ENCODE results near the gene SH3RF1.
A peak's percentile ranks its signal among the peaks of the same experiment; 100 is the strongest.
"Not testable (repeated sequence)": the region's sequence is repeated elsewhere in the genome, so short reads cannot be mapped to it uniquely, and the experiment has no call there.

Gene SH3RF1

DNA sequence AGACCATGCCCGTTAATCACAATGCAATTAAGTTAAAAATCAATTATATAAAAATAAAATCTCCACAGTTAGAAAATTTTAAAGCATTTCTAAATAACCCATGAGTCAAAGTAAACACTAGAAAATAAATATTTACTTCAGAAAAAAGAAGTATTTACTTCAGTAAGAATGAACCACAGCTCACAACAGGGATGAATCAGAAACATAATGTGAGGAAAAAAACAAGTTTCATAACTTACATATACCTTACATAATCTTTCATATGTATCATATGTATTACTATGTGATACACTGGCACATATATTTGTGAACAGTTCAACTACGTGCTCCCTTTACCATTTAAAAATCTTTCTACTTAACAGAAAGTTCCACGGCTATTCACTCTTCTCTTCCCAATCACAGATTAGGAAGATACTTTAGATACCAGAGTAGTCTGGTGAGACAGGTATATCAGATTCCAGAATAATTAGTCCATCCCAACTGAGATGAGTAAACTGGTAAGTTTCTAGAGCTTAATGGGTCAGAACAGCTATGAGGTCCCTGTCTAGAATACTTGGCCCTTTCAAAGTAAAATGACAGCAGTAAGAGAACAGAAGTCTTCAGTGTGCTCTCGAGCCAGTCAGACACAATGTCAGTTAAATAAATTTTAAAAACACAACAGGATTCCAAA, 70.3 kb downstream of the SH3RF1 start:
- no peak for DNase-seq (ENCODE audit: low spot score)

DNA sequence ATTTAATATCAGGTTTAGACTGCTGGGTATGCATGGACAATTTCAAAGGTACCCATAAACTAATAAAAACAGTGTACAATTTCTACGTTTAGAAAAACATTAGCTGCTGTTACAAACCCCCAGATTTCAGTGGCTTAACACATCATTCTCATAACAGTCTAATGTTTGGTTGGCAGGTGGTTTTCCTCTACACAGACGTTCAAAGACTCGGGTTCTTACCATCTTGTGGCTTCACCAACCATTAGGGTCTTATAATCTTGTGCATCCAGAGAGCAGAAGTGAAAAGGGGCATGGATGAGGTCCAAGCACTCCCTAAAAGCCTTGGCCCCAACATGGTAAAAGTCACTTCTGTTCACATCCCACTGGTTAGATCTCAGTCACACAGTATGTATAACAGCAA, 71.6 kb downstream of the SH3RF1 start:
- no peak for DNase-seq (ENCODE audit: low spot score)

DNA sequence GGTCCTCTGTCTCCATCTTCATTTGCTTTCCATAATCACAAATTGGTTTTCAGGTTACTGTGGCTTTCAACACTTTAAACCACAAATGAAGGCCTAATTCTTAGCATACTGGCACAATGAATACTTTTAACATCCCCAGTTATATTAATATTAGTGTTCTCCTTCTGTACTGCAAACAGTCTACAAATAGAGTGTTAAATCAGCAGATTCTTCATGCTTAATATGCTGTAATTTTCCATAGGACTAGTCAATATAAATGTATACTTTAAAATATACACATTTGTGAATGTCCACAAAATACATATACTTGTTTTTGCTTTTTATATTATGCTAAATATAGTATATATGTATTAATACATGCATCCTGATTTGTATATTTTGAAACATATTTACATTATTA, 72.6 kb downstream of the SH3RF1 start:
- DNase-seq (ENCODE audit: low spot score) = no peak

- DNase-seq (ENCODE audit: low spot score) = not testable (repeated sequence)
Observed at GRCh38 chr4:169197206-169197605, 73.5 kb downstream of the SH3RF1 start.

DNA sequence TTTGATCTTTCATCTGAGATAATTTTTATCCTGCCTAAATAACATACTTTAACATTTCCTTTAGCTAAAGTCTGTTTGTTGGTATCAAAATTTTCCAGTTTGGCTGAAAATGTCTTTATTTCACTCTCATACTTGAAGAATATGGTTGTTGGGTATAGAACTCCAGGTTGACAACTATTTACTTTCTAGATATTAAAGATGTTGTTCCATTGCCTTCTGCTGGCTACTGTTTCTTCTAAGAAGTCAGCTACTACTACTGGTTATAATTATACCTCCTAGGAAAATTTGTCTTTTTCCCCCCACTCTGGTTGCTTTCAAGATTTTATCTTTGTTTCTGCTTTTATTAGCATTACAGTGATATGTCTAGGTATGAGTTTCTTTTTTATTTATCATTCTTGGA, 75.7 kb downstream of the SH3RF1 start:
- no peak for DNase-seq (ENCODE audit: low spot score)

DNA sequence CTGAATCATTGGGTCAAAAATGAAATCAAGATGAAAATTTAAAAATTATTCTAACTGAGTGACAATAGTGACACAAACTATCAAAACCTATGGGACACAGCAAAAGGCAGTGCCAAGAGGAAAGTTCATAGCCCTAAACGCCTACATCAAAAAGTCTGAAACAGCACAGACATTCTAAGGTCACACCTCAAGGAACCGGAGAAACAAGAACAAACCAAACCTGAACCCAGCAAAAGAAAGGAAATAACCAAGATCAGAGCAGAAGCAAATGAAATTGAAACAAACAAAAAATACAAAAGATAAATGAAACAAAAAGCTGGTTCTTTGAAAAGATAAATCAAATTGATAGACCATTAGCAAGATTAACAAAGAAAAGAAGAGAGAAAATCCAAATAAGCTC, 80.8 kb downstream of the SH3RF1 start:
- not testable (repeated sequence) for DNase-seq (ENCODE audit: low spot score)

- no peak for DNase-seq (ENCODE audit: low spot score)
Observed at GRCh38 chr4:169189372-169189771, 81.4 kb downstream of the SH3RF1 start.

GRCh38 chr4:169188204-169188603, 82.6 kb downstream of the SH3RF1 start:
- DNase-seq (ENCODE audit: low spot score) = no peak

GRCh38 chr4:169185133-169185956, 85.4 kb downstream of the SH3RF1 start:
- no peak for DNase-seq (ENCODE audit: low spot score)

DNA sequence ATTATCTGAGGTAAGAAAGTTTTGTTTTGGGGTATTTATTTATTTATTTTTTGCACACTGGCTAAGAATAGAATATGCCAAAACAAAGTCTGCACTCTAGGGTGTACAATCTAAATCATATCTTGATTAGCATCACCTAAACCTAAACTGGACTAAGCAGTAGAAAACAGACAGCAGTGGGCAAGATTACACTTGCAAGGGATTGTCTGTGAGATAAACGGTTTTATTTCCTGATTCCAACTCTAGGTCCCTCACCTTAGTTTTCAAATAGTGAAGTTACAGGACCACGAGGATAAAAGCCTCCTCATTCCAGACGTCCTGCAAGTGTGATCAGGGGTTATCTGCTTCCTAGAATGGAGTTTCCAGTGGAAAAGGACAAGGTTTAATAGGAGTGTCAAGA, 86.1 kb downstream of the SH3RF1 start:
- DNase-seq (ENCODE audit: low spot score) = no peak

DNA sequence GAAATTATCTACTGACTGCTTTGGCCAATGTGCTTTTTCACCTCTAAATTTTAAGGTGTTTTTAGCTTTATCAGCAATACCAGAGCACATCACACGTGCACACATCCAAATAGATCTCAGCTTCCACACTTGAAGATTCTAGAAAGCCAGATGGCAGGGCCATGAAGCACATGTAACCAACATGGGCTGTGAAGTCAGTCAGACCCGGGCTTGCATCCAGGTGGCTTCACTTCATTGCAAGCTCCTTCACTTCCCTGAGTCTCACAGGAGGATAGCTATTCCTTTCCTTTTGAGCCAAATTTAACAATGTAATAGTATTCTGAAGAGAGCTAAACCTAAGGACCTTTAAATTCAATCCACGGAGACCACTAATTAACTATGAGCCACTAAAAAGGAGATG, 86.5 kb downstream of the SH3RF1 start:
- DNase-seq (ENCODE audit: low spot score) = no peak

DNA sequence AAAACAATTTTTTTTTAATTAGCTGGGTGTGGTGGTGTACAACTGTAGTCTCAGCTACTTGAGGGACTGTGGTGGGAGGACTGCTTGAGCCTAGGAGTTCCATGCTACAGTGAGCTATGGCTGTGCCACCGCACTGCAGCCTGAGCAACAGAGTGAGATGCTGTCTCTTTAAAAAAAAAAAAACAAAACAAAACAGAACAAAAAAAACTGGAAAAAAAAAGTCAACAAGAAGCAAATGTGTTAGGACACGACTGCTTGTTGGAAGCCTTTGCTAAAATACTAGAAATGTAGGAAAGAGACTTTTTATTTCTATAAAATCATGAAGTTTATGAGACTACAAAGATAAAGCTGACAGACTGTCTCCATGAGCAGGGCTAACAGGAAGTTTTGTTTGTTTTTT, 87.2 kb downstream of the SH3RF1 start:
- DNase-seq (ENCODE audit: low spot score) = no peak

DNA sequence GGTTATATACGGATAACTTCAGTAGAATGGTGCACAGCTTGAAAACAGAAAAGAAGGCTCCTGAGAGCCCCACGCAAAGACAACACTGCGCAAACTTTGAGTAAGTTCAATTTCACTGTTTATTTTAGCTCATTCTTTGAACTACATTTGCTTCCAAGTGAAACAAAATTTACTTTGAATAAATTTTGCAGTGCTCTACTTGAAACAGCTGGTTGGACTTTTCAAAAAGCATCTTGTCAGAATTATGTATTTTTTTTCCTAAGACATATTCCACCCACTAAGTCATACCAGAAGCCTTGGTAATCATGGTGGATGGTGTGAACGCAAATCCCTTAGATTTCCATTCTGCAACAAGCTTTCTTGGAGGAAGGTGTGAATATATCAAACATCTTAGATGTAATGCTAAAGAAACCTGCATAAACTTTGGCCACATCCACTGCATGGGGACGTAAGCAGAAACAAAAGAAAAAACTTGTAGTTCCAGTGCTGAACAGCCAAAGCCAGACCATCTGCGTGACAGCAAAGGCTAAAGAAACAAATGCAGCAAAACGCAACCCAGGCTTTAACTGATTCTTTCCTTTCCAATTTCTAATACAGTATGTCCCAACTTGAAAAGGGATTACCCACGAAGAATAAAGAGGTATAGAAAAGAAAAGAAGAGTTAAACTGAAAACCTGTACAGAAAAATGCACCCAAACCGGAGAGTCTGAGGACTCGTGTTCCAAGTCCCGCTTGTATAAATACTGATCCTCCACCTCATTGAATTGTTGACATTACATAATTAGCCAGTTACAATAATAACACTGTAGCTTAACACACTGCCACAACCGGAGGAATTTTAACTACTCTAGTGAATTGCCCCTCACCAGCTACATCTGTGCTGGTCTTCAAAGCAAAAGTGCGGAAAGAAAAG, 90.9 kb downstream of the SH3RF1 start:
- no peak for DNase-seq (ENCODE audit: low spot score)

GRCh38 chr4:169178092-169178491, 92.7 kb downstream of the SH3RF1 start:
- not testable (repeated sequence) for DNase-seq (ENCODE audit: low spot score)

DNA sequence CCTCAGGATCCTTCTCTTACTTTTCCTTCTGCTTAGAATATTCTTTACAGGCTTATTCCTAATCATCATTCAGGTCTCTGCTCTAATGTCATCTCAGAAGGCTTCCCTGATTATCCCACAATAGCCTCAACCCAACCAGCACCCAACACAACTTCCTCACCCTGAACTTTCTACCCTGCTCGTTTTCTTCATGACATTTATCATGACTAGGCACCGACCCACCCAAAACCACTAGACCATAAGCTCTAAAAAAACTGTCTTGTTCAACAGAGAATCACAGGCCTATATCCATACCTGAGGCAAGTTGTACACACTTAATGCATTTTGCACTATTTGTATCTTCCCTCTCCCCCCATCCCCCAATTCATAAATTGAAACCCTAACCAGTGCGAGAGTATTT, 95.3 kb downstream of the SH3RF1 start:
- no peak for DNase-seq (ENCODE audit: low spot score)

DNA sequence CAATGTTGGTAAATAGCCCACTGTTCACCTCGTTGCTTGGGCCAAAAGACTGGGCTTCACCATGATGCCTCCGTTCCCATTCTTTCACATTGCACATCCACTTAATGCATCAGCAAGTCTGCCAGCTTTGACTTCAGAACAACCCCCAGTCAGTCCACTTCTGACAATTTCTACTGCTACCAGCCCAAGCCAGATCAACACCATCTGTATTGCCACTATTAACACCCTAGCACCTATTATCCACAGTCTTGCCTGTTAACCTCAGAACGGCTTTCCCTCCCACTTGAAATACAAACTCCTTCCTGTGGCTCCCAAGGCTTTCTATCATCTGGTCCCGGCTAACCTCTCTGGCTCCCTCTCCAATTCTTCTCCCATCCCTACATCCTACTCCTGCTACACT, 95.7 kb downstream of the SH3RF1 start:
- DNase-seq (ENCODE audit: low spot score) = no peak

DNA sequence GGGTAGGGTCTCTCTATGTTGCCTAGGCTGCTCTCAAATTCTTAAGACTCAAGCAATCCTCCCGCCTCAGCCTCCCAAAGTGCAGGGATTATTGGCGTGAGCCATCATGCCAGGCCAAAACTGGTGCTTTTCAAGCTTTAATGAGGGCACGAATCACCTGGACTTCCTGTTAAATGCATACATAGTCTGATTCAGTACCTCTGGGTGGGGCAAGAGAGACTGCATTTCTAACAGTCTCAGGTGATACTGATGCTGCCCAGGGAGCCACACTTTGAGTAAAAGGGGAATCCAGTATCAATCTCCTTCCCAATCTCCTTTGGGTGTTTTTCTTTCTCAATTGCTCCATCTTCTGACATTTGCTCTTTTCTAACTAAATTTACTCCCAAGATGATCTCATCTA, 96.5 kb downstream of the SH3RF1 start:
- DNase-seq (ENCODE audit: low spot score) = peak; percentile 16

- DNase-seq (ENCODE audit: low spot score) = no peak
Observed at GRCh38 chr4:169167957-169168858, 102.5 kb downstream of the SH3RF1 start.

- DNase-seq (ENCODE audit: low spot score) = no peak
Observed at GRCh38 chr4:169164669-169165415, 105.9 kb downstream of the SH3RF1 start.

DNA sequence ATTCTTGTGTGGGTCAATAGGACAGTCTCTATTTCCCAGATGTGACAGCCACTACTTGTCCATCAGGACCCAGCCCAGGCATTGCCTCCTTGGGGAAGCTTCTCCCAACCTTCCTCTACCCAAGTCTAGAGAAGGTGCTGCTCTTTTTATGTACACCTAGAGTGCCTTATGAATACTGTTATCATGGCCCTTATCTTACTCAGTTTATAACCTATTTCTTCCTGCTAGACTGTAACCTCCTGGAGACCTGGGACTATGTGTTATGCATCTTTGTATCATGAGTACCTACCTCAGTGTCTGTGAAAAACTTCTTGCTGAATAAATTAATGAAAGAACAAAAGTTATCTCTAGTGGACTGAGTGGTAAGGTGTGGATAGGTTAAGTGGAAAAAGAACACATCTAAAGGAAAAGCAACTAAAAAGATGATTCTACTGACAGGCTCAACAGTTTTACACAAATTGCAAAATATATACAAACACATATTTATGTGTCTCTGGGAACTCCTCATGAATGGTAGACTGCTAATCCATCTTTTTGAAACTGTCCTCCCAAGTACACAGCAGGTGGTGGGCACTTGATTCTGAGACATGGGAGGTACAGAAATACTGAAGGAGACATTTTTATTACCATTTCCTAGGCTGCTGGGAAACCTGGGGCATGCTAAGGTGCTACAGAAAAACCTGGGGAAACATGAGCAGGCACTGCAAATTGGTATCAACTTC, 106.6 kb downstream of the SH3RF1 start:
- no peak for DNase-seq (ENCODE audit: low spot score)

Data from LoVo (cell line).